GM06990 (cell line): ENCODE data around the gene FAM170B.

Source experiments
- DNase-seq: peaks from one replicate; pipeline ENCODE4 v3.0.0-alpha.2; 2011; ENCODE audit not compliant: insufficient read length; ENCODE audit errors: extremely low read depth
- H3K27me3 ChIP-seq: replicated peaks from 2 replicates; pipeline ENCODE4 v1.6.0; 2011; ENCODE audit warnings: low read length; ENCODE audit not compliant: control insufficient read depth, insufficient read depth
- H3K36me3 ChIP-seq: 2 replicates; pipeline ENCODE4 v1.5.1; 2011; ENCODE audit warnings: low read length; ENCODE audit not compliant: control insufficient read depth, insufficient read depth
- H3K4me3 ChIP-seq: replicated peaks from 2 replicates; pipeline ENCODE4 v1.5.1; 2011; ENCODE audit warnings: low read depth, mild to moderate bottlenecking, control low read depth, low read length
- TF ChIP-seq, protein P1 (sequence below): IDR thresholded peaks from 2 replicates; pipeline ENCODE4 v1.5.1; 2011; ENCODE audit warnings: low read length, control low read depth, mild to moderate bottlenecking, inconsistent platforms; ENCODE audit not compliant: insufficient read depth, poor library complexity, severe bottlenecking

FAM170B gene

DNA sequence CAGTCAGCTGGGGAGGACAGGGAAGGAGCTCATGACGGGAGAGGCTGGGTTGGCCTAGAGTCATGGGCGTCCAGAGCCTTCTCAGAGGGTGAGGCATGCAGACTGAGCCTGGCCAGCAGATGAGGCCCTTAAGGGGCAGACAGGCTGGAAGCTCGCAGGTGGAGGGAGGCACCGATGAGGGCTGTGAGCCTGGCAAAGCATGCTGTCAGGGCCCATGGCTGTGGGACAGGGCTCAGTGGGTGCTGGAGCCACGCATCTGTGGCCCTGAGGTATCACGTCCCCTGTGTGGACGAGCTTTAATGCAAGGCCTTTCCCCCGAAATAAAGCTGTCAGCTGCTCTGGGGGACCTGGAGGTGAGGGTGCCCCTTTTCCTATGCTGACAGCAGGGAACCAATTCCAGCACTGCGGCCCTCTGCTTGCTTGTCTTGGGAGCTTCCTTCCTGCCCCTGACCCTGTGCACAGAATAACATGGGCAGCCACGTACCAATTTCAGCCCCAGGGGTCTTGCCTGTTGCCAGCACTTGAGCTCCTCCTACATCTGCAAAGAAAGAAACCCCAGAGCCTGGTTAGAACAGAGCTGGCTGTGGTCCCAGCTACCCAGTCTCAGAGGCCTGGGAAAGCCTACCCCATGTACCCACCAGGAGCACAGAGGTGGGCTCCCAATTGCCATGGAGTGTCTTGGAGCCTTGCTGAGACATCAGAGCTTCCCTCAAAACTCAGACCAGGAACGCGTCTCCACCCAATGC, 33.8 kb upstream of the FAM170B start:
- TF ChIP-seq, protein P1, sequence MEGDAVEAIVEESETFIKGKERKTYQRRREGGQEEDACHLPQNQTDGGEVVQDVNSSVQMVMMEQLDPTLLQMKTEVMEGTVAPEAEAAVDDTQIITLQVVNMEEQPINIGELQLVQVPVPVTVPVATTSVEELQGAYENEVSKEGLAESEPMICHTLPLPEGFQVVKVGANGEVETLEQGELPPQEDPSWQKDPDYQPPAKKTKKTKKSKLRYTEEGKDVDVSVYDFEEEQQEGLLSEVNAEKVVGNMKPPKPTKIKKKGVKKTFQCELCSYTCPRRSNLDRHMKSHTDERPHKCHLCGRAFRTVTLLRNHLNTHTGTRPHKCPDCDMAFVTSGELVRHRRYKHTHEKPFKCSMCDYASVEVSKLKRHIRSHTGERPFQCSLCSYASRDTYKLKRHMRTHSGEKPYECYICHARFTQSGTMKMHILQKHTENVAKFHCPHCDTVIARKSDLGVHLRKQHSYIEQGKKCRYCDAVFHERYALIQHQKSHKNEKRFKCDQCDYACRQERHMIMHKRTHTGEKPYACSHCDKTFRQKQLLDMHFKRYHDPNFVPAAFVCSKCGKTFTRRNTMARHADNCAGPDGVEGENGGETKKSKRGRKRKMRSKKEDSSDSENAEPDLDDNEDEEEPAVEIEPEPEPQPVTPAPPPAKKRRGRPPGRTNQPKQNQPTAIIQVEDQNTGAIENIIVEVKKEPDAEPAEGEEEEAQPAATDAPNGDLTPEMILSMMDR, result no peak
- no peak for DNase-seq
- H3K4me3 ChIP-seq, result no peak overlapping the region
- H3K36me3 ChIP-seq, result 0 out of 2 replicates have a peak, but pooled peaks cover 2% of the 10 kb centered on the region
- H3K27me3 ChIP-seq, result no peaks in the 10 kb centered on the region

GRCh38 chr10:49166484-49167400, 32.9 kb upstream of the FAM170B start:
- Histone ChIP-seq H3K36me3 (0 out of 2 replicates have a peak, but pooled peaks cover 2% of the 10 kb centered on the region), H3K4me3 (no peak overlapping the region), H3K27me3 (no peaks in the 10 kb centered on the region)
- TF ChIP-seq, protein P1, result no peak
- DNase-seq, result no peak

GRCh38 chr10:49165821-49166483, 32.1 kb upstream of the FAM170B start:
- H3K36me3 ChIP-seq, result 0 out of 2 replicates have a peak, but pooled peaks cover 2% of the 10 kb centered on the region
- TF ChIP-seq, protein P1, result no peak
- no peaks in the 10 kb centered on the region for H3K27me3 ChIP-seq
- H3K4me3 ChIP-seq, result no peak overlapping the region
- no peak for DNase-seq

- no peak for DNase-seq
- Histone ChIP-seq H3K4me3 (no peak overlapping the region), H3K36me3 (0 out of 2 replicates have a peak, but pooled peaks cover 2% of the 10 kb centered on the region), H3K27me3 (no peaks in the 10 kb centered on the region)
- TF ChIP-seq, protein P1, result no peak
Observed at GRCh38 chr10:49165259-49165658, 31.4 kb upstream of the FAM170B start.

DNA sequence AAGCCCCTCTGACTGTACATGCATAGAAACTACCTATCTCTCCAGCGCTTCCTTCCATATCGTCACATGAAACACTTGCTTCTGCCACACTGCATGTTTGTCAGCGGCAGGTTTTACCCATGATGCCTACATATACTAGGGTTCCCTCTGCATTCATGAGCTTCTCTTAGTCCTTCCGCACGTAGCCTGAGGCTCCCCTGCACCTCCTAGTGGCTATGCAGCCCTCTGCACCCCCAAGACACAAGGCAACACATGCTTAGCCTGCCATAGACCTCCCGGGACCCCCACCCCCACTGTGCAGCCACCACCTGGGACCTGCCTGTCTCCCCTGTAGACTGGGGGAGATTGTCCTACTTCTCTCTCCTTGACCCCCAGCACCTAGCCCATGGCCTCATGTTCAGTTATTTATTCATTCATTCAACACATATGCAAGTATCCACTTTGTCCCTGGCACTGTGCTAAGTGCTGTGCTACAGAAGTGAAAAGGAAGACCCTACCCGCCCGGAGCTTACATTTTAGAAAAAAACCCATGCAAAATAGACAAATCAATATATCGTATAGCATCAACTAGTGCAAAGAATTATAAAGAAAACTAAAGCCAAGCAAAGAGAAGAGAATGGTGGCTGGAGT, 30.9 kb upstream of the FAM170B start:
- H3K27me3 ChIP-seq, result no peaks in the 10 kb centered on the region
- TF ChIP-seq, protein P1, result peak; percentile 91
- DNase-seq, result peak; percentile 40
- no peak overlapping the region for H3K4me3 ChIP-seq
- H3K36me3 ChIP-seq, result 0 out of 2 replicates have a peak, but pooled peaks cover 2% of the 10 kb centered on the region
